Calu3 (cell line): ENCODE results near the gene PDPR. TPM values are rescaled to one million over a fixed set of nuclear protein-coding genes. Genes with fewer than 3 reads are reported as not detected.
"Not testable (repeated sequence)": the region's sequence is repeated elsewhere in the genome, so short reads cannot be mapped to it uniquely, and the experiment has no call there.

ENCODE experiments used
- BruUV-seq: library from RNA; stranded (reverse); fragments of 400-500 nt; replicated peaks from 2 replicates; lab custom pipeline; 2021; lab: Mats Ljungman, UMichigan
- CTCF ChIA-PET: fragments of 300-600 bp; sonication (Branson Sonifier 250); formaldehyde crosslinking; loops from one replicate; lab custom pipeline; 2022; ENCODE audit warnings: antibody characterized with exemption; lab: Charles Lee
- DNase-seq: peaks from one replicate; pipeline ENCODE4 v3.0.0; 2022
- H3K27ac Mint-ChIP-seq: one replicate; pipeline ENCODE4 v1.8.0; 2022; ENCODE audit warnings: mixed read lengths; ENCODE audit not compliant: unreplicated experiment
- H3K27me3 Mint-ChIP-seq: one replicate; pipeline ENCODE4 v1.8.0; 2022; ENCODE audit warnings: mixed read lengths; ENCODE audit not compliant: unreplicated experiment
- H3K36me3 Mint-ChIP-seq: one replicate; pipeline ENCODE4 v1.8.0; 2022; ENCODE audit warnings: mild to moderate bottlenecking, moderate library complexity, mixed read lengths; ENCODE audit not compliant: insufficient read depth, unreplicated experiment
- H3K4me1 Mint-ChIP-seq: one replicate; pipeline ENCODE4 v1.8.0; 2022; ENCODE audit warnings: mild to moderate bottlenecking, low read depth, mixed read lengths; ENCODE audit not compliant: unreplicated experiment
- H3K4me3 Mint-ChIP-seq: one replicate; pipeline ENCODE4 v1.8.0; 2022; ENCODE audit warnings: mild to moderate bottlenecking, low read depth, moderate library complexity, mixed read lengths; ENCODE audit not compliant: unreplicated experiment
- H3K9me3 Mint-ChIP-seq: one replicate; pipeline ENCODE4 v1.8.0; 2022; ENCODE audit warnings: low read depth, mixed read lengths; ENCODE audit not compliant: unreplicated experiment
- intact Hi-C: fragments of 100-400 bp; cut with micrococcal nuclease; formaldehyde crosslinking; loops from one replicate; pipeline ENCODE4 v1.10.0; 2022; ENCODE audit not compliant: unreplicated experiment
- total RNA-seq: library from RNA; stranded (reverse); gene quantifications from 2 replicates; pipeline ENCODE4 v1.2.3, GENCODE V29; 2022
- TF ChIP-seq, protein P1 (sequence below): fragments of 200-600 bp; IDR thresholded peaks from one replicate; pipeline ENCODE4 v1.8.0; 2022; ENCODE audit warnings: antibody characterized with exemption; ENCODE audit not compliant: unreplicated experiment

Gene PDPR
- total RNA-seq, 1 experiment from 2014 or later, result 30.3 TPM

DNA sequence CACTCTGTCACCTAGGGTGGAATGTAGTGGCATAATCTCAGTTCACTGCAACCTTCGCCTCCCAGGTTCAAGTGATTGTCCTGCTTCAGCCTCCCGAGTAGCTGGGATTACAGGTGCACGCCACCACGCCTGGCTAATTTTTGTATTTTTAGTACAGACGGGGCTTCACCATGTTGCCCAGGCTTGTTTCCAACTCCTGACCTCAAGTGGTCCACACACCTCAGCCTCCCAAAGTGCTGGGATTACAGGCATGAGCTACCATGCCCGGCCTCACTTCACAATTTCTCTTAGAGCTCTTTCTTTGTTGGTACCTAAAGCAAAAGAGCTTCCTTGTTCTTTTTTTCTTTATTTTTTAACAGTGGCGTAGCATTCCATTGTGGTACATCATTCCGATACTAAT lies 35.2 kb downstream of the PDPR start:
- BruUV-seq, H3K27ac Mint-ChIP-seq, H3K27me3 Mint-ChIP-seq, H3K4me1 Mint-ChIP-seq, DNase-seq, intact Hi-C loops, H3K9me3 Mint-ChIP-seq, H3K4me3 Mint-ChIP-seq: not testable (repeated sequence)
- CTCF ChIA-PET, result interaction anchor here (0.5 kb wide), 1 partner anchor 69 kb away, joined by 3 read pairs; no protein-coding TSS in a partner anchor
- peaks cover 33% of the 10 kb centered on the region for H3K36me3 Mint-ChIP-seq

DNA sequence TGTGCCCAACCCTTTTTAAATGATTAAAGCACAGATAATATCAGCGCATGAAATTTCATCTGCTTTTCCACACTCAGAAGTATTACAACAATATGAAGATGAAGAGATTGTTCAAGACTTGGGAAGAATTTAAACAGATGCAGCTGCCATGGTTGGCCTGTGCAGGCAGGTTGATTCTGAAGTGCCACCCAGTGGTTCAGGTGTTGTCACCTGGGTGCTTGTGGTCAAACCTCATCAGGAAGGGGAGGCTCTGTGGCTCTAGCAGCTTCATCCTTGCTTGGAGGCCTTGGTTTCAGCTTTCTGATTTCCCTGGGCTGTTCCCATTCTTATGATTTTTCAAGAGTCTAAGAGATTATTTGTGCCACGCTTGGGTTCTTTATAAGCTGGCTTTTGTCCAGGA lies 37.3 kb downstream of the PDPR start:
- no peak for DNase-seq
- Mint-ChIP-seq H3K27me3 (no peaks in the 10 kb centered on the region), H3K36me3 (peaks cover 40% of the 10 kb centered on the region), H3K4me1 (no peaks in the 10 kb centered on the region), H3K9me3 (no peaks in the 10 kb centered on the region), H3K27ac (no peak overlapping the region), H3K4me3 (no peak overlapping the region)
- TF ChIP-seq, protein P1, sequence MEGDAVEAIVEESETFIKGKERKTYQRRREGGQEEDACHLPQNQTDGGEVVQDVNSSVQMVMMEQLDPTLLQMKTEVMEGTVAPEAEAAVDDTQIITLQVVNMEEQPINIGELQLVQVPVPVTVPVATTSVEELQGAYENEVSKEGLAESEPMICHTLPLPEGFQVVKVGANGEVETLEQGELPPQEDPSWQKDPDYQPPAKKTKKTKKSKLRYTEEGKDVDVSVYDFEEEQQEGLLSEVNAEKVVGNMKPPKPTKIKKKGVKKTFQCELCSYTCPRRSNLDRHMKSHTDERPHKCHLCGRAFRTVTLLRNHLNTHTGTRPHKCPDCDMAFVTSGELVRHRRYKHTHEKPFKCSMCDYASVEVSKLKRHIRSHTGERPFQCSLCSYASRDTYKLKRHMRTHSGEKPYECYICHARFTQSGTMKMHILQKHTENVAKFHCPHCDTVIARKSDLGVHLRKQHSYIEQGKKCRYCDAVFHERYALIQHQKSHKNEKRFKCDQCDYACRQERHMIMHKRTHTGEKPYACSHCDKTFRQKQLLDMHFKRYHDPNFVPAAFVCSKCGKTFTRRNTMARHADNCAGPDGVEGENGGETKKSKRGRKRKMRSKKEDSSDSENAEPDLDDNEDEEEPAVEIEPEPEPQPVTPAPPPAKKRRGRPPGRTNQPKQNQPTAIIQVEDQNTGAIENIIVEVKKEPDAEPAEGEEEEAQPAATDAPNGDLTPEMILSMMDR, result no peak
- BruUV-seq, result no TSS peak
- CTCF ChIA-PET, result no interaction called here
- intact Hi-C loops, result no loop called here

DNA sequence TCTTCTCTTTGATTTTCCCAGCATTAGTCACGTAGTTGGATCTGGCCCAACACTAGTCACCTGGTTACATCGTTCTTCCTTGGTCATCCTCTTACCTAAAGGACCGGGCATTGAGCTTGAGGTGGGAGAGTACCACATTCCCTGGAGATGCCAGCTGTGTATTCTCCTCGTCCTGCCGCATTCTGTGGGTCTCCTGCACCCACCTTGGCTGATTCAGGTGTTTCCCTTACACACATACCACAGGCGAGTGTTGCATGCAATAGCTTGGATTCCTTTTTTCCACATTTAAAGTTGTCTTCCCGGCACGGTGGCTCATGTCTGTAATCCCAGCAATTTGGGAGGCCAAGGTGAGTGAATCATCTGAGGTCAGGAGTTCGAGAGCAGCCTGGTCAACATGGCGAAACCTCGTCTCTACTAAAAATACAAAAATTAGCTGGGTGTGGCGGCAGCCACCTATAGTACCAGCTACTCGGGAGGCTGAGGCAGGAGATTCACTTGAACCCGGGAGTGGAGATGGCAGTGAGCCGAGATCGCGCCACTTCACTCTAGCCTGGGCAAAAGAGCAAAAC lies 37.9 kb downstream of the PDPR start:
- Mint-ChIP-seq H3K36me3 (peaks cover 45% of the 10 kb centered on the region), H3K4me1 (no peaks in the 10 kb centered on the region), H3K4me3 (no peak overlapping the region), H3K9me3 (no peaks in the 10 kb centered on the region), H3K27ac (no peak overlapping the region), H3K27me3 (no peaks in the 10 kb centered on the region)
- TF ChIP-seq, protein P1, result no peak
- CTCF ChIA-PET, result no interaction called here
- intact Hi-C loops, result no loop called here
- no peak for DNase-seq
- BruUV-seq, result no TSS peak

DNA sequence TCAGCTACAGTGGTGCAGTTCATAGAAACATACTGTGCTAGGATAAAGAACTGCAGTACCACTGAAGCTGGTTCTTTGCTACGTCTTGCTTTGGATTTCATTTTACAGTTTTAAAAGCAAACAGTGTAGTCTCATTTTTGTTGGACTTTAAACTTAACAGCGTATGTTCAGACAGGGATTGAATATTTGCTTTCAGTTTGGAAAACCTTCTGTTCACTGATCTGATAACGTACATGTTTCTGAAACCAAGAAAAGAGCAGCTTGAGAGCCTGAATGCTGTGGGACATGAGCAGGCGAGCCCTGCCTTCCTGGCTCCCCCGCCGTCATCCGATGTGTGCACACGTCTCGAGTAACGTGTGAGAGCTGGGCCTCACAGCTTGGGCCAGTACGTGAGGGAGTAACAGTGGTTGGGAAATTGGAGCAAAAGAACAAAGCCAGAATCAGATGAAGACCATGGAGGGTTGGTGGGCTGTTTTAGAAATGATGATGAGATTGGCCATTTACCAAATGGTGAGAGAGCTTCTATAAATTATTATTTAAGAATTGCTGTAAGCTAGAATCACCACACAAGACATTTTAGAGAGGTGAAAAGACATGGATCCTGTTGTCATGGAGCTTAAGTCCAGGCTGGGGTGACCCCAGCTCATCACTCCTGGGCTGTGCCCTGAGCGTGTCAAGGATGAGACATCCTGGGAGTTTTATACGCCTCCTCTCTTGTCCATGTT lies 38.6 kb downstream of the PDPR start:
- no peaks in the 10 kb centered on the region for H3K9me3 Mint-ChIP-seq
- TF ChIP-seq, protein P1, result no peak
- H3K27me3 Mint-ChIP-seq, result no peaks in the 10 kb centered on the region
- CTCF ChIA-PET, result no interaction called here
- no TSS peak for BruUV-seq
- no peak for DNase-seq
- H3K36me3 Mint-ChIP-seq, result peaks cover 52% of the 10 kb centered on the region
- intact Hi-C loops, result no loop called here
- no peak overlapping the region for H3K27ac Mint-ChIP-seq
- H3K4me1 Mint-ChIP-seq, result no peaks in the 10 kb centered on the region
- no peak overlapping the region for H3K4me3 Mint-ChIP-seq

DNA sequence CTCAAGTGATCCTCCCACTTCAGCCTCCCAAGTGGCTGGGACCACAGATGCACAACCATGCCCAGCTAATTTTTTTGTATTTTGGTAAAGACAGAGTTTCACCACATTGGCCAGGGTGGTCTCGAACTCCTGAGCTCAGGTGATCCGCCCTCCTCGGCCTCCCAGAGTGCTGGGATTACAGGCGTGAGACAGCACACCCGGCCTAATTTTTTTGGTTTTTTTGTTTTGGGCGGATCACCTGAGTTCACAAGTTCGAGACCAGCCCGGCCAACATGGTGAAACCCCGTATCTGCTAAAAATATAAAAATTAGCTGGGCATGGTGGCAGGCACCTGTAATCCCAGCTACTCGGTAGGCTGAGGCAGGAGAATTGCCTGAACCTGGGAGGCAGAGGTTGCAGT lies 40.6 kb downstream of the PDPR start:
- BruUV-seq, H3K9me3 Mint-ChIP-seq, CTCF ChIA-PET, H3K4me3 Mint-ChIP-seq, DNase-seq, H3K27ac Mint-ChIP-seq, H3K4me1 Mint-ChIP-seq, H3K27me3 Mint-ChIP-seq, intact Hi-C loops: not testable (repeated sequence)
- H3K36me3 Mint-ChIP-seq, result peaks cover 42% of the 10 kb centered on the region
